GM21360 (cell line): ENCODE results near the gene TEN1.
"Not testable (repeated sequence)": the region's sequence is repeated elsewhere in the genome, so short reads cannot be mapped to it uniquely, and the experiment has no call there.

ENCODE experiments used
- ATAC-seq: cut with Tn5 transposase; IDR thresholded peaks from one replicate; pipeline ENCODE4 v1.9.1; 2021; ENCODE audit warnings: mild to moderate bottlenecking, moderate library complexity; ENCODE audit not compliant: unreplicated experiment

TEN1 gene, protein sequence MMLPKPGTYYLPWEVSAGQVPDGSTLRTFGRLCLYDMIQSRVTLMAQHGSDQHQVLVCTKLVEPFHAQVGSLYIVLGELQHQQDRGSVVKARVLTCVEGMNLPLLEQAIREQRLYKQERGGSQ

DNA sequence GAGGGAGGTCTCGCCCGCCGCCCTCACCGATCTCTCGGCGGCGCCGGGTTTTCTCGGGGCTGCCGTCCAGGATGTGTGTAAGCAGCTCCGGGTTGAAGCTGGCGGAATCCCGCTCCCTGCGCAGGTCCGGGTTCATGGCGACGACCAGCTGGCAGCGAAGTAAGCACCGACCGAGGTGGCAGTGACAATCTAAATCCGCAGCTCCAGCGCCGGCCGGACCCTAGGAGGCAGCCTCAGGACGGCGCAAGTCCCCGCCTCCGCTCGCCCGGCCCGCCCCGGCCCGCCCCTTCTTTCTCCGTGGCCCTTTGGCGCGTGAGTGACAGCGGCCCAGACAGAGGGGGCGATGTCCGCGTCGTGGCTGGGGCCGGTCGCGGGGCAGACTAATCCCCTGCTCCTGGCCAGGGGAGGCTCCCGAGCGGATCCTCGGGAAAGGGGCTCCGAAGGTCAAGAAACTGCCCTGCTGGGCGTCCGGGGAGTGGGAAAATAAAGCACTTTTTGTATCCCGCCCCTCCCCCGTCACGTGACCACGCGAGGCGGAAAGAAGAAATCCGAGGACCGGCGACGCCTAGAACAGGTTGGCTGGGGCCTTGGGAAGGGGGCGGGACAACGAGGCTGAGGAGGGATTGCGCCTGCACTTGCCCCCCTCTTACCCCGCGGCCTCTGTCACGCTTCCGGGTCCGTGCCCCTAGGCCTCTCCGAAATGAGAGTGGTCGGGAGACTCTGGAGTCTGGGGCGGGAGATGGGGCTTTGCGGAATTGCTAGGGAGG is at the start of gene TEN1, which contains the start of gene ACOX1:
TEN1 (plus strand) TSS at position 303 of the 767 bp plus-strand sequence. CDS start 6,953 bp downstream, outside the sequence.
ACOX1 (minus strand) TSS at position 229 of the 767 bp plus-strand sequence; CDS start at position 136, 93 bp downstream.
- peak; percentile 85 for ATAC-seq

DNA sequence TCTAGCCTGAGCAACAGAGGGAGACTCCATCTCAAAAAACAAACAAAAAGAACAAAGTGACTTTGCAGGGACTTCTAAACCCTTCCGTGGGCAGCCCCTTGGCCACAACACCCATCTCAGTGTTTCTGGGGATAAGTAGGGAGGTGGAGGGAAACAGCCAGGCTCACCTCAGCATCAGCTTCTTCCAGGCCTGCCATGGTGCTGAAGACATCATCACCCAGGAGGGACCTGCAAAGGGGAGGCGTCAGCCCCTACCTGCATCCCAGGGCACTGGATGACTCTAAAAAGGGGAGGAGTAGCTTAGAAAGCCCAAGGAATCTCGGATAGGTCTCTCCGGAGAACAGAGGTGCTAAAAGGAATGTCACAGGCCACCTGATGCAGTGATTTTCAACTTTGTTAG is 48.0 kb upstream of the TEN1 start:
- no peak for ATAC-seq

DNA sequence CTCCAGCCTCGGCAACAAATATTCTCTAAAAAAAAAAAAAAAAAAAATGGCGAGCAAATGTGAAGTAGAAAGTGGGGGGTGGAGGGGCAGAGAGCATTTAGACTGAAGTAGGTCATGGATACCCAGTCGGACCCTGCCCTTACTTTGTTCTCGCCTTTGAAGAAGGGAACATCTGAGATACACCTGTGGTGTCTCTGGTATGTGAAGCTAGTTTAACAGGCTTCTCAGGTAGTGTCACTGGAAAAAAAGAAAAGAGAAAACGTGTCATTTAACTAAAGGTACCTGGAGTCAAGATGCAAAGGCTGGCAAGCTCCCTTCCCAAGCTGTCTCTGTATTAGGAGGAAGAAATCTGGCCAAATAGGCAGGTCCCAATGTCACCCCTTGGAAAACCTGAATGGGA is 46.2 kb upstream of the TEN1 start:
- ATAC-seq, result no peak

DNA sequence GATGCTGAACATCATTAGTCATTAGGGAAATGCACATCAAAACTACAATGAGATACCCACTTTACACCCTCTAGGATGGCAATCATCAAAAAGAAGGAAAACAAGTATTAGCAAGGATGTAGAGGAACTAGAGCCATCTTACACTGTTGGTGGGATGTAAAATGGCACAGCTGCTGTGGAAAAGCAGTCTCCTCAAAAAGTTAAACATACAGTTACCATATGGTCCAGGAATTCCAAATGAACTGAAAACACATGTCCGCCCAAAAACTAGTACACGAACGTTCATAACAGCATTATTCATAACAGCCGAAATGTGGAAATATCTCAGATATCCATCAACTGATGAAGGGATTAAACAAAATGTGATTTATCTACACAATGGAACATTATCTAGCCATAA is 45.2 kb upstream of the TEN1 start:
- ATAC-seq, result no peak

DNA sequence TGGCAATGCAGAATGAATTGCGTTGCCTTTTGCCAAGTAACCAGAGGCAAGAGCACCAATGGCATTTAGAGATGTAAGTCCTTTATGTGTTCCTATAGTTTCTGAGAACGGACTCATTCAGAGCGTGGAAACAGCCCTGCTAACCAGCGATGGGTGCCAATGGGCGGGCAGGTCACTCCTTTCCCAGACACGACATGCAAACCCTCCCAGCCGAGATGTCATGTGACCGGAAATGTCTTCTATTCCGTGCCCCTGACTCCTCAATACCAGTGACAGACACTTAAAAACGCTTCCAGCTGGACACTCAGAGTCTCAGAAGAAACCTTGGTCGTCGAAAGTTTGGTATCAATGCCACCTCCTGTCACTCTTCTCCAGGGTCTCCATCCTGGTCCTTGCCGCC is 41.4 kb upstream of the TEN1 start:
- ATAC-seq, result no peak

DNA sequence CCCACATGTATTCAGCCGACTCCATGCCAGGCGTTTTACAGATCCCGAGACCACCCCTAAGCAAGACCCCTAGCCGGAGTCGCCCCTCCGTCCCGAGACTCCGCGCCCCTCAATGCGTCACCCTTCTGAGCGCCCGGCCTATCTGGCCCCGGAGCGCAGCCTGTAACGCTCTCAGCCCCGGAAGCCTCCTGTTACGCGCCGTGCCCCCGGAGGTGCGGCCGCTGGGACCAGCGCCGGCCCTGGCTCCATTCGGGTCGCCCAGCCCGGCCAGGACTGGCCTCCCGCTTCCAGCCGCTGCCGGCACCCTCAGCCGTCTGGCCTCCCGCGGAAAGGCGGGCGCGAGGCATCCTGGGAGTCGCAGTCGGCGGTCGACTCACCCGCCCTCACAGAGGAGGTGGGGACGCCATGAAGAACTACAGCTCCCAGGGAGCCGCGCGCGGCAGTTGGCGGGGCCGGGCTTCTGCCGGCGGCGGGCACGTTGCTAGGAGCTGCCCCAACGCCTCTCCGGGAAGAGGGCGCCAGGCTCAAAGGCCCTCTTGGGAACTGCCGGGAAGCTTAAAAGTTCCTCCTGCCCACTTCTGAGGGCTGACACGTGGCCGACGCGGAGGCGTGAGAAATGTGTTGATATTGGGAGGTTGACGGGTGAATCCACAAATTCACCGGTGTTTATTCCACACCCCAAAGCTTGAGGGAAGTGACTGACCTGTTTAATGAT is 38.2 kb upstream of the TEN1 start, which contains the start of gene FBF1:
FBF1 (minus strand) TSS at position 316 of the 715 bp plus-strand sequence. CDS start 2,893 bp downstream, outside the sequence.
- ATAC-seq, result peak; percentile 88

DNA sequence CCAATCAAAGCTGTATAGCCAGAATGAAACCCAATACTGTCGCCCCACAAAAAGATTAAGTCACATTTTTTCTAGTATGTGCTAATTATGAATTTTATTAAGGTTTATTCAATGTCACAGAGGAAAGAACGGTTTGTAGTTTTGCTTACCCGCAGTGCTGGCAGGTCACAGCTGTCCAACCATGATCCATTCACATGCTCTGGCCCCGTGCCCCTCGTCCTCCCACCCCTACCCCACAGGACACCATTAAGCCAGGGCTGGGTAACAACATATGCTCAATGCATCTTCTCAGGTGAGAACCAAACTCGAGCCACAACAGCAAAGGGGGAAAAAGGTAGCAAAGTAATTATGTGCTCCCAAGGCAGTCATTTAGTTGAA is 37.6 kb upstream of the TEN1 start:
- ATAC-seq, result no peak

DNA sequence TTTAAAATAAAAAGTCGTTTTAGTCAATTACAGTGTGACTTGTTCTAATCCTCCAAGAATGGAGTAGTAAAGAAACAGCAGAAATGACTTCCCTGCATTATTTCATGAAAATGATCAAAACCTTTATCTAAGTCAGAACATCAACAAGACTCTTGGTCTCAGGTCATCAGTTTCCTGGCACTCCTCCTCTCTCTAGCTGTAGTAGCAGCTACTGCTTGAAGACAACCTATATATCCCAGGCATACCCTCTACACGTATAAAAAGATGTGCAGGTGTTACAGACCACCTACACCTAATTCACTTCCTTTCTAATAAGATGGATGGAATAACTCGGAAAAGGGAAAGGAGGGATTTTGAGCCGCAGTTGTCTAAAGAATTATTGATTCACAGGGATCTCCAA is 36.6 kb upstream of the TEN1 start:
- ATAC-seq, result no peak

DNA sequence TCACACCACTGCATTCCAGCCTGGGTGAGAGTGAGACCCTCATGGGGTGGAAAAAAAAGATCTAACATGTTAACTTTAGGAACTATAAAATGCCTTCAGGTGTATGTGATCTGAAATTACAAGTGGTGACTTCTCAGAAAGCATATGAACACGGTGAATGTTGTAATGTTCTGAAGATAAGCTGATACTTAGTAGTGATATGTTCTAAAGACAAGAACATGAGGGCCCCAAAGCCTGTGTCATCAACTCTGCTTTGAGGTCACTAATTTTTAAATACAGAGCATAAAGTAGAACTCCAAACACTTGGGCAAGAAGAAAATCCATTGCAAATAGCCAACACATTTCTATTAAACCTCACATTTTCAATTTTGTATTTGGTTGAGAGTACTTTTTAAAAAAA is 35.5 kb upstream of the TEN1 start:
- no peak for ATAC-seq

DNA sequence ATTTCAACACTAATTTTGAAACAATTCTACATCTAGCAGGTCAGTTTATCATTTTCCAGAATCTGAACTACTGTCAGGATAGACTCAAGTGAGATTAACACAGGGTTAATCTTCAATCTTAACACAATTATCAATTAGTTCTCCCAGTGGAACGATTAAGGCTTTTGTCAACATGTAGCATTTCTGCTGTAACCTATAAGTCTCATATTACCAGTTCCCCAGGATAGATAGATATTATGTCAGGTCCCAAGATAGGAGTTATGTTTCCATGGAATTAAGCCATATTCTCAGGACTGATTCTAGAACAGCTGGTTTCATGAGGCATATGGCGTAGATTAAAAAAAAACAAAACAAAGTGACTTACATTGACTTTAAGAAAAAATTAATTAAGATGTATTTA is 33.8 kb upstream of the TEN1 start:
- no peak for ATAC-seq

DNA sequence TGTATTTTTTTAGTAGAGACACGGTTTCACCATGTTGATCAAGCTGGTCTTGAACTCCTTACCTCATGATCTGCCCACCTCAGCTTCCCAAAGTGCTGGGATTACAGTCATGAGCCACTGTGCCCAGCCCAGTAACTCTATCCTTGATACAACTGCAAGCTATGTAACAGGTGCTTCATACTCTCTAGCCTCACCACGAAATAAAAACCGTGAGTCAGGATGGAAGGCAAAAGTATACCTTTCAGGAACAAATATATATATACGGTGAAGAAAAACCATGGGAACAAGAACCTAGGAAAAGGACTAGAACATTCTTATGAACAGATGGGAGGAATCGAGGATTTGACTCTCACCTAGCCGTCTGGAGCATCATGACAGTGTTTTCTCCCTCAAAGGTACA is 28.6 kb upstream of the TEN1 start:
- no peak for ATAC-seq

DNA sequence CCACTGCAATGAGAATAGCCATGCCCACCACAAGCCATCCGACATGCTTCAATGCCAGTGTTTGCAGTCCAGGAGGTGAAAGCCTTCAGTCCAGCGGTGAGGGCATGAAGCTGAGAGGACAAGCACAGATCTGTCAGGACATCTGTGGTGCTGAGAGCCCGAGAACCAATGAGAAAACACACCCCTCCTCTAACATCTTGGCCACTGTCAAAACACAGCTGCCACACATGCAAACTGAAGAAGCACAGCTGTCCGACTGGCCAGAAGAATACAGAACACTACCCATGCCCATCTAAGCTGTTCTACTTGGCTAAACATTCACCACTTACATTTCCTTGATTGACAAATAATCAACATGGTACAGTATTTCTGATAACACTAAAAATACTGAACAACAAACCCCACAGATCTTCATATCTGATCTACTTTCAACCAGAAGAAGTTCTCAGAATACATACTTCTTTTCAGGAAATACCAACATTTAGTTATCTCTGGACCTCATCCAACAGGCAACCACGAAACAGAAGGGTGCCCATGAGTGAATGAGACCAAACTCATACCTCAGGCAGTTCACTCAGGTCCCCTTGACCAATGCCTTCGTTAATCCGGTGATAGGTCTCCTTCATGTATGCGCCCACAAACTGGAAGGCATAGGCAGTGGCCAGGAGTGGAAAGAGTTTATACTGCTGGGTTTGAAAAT is 28.0 kb upstream of the TEN1 start:
- no peak for ATAC-seq

DNA sequence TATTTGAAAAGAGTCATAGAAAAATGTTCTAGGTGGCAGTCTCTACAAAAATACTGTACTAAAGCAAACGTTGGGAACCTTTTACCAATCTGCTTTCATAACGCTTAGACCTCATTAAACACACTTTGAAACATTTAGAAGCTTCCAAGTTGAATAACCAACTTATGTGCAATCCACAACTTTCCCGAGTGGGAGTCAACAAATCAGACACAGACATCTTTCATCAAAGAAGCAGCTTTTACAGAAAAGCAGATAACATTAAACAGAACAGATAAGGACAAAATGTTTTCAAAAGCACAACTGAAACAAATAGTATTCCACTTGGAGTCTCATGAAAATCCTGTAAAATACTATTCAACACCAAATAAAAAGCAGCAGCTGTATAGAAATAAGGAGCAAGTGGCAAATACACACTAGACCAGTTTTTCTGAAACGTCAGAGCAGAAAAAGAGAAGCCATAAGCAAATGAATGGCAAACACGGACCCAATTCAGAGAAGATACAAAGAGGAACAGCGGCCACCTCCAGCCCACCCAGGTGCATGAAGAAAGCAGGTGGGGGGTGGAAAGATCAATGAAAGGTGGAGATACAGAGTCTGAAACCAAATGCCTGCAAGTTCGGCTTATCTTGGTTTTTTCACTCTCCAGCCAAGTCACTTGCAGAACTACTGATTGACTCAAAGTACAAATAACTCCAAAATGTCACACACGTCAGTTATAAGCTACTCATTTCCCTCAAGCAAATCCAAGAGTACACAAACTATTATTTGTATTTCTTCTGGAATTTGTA is 19.8 kb upstream of the TEN1 start:
- no peak for ATAC-seq

DNA sequence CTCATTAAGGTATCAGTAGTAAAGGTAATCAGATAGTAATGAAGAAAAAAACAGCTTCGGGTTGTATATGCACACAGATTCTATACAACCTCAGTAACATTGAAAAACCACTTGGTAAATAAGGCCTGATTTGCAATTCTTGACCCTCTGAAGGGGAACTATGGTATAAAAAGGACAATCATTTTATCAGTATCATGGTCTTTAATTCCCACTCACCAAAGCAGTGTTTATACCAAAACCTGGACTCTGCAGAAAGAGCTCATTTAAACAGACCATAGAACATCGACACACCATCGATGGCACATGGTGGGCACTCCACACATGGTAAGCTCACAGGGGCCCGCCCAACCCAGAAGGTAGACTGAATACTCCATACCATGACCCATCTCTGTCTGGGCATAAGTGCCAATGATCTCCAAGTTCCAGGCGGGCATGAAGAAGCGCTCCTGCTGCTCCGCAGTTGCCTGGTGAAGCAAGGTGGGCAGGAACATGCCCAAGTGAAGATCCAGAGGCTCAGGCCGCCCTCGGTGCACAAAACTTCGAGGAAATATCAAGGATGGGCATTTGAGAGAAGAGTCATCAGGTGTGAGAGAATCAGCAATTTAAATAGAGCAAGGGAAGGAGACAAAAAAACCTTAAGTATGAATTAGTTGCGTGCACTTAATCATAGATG is 19.1 kb upstream of the TEN1 start:
- no peak for ATAC-seq

DNA sequence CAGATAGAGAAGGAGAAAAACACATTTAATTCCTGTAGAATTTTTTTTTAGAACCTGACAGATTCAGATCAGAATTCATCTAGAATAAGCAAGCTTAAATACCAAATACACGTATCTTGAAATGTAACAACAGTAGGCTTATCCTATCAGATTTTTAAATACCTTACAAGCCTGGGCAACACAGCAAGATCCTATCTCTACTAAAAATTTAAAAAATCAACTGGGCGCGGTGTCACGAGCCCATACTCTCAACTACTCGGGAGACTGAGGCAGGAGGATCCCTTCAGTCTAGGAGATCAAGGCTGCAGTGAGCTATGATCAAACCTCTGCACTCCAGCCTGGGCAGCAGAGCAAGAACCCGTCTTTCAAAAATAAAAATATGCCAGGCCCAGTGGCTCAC is 13.6 kb upstream of the TEN1 start:
- no peak for ATAC-seq

DNA sequence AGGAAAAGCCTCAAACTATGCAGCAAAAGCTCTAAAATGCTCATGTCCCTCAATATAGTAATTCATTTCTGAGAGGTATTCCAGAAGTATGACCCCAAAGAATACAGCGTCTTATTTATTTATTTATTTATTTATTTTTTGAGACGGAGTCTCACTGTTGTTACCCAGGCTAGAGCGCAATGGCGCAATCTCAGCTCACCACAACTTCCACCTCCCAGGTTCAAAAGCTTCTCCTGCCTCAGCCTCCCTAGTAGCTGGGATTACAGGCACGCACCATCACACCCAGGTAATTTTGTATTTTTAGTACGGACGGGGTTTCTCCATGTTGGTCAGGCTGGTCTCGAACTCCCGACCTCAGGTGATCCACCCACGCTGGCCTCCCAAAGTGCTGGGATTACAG is 10.0 kb upstream of the TEN1 start:
- not testable (repeated sequence) for ATAC-seq

DNA sequence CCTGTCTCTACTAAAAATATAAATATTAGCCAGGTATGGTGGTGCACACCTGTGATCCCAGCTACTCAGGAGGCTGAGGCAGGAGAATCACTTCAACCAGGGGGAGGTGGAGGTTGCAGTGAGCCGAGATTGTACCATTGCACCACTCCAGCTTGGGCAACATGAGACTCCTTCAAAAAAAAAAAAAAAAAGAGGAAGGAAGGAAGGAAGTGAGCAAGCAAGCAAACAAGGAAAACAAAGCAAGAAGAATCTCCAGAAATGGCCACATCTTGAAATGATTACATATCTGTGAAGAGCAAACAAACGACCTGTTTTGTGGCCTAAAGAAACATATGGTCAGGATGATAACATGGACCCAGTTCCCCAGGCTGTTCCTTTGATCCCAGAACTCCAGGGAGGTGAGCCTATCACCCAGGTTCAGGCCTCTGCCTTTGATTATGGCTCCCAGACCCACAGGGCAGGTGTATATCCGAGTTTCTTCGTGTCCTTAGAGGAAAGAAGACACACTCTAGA is 9.0 kb upstream of the TEN1 start:
- no peak for ATAC-seq

DNA sequence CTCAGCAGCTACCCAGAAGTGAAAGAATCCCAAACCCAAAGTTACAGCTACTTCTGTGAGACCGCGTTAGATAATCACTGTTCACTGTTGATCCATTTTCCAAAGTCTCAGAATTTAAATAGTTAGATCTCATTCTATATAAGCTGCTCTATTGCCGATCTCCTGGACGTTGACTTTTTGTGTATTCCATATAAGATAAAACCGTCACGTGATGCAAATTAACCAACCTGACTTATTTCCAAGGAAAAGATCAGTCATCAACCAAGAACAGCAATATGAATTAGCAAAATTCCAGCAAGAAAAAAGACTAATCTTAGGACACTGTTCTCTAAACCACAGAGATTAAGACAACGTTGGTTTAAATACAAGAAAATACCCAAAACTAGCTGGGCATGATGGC is 8.4 kb upstream of the TEN1 start:
- no peak for ATAC-seq

DNA sequence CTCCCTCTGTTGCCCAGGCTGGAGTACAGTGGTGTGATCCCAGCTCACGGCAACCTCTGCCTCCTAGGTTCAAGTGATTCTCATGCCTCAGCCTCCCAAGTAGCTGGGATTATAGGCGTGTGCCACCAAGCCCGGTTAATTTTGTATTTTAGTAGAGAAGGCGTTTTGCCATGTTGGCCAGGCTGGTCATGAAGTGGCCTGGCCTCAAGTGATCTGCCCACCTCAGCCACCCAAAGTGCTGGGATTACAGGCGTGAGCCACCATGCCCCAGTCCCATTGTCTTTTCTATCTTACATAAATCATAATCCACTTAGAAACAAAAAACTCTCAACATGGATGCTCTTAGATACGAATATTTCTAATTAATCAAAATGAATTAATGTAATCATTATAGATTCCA is 3.9 kb upstream of the TEN1 start:
- not testable (repeated sequence) for ATAC-seq

DNA sequence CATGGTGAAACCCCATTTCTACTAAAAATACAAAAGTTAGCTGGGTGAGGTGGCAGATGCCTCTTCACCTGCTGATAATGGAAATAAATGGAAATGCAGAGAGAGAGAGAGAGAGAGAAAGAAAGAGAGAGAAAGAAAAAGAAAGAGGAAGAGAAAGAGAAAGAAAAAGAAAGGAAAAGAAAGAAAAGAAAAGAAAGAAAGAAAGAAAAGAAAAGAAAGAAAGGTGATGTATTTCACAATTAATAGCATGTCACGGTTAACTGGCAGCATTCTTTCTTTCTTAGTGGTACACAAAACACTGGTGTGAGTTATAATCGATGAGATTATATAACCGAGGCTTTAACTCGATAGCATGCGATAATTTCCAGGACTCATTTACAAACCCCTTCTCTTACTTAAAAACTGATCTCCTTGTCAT is 3.3 kb upstream of the TEN1 start:
- ATAC-seq, result no peak
